Measurements from ENCODE around the gene OSBPL9. TPM values are rescaled to one million over a fixed set of nuclear protein-coding genes. Genes with fewer than 3 reads are reported as not detected.

Gene OSBPL9
- total RNA-seq, 1 donor from 2014 or later: 91.2 TPM

- no peak for DNase-seq (ENCODE audit: low spot score)
- TF ChIP-seq CTCF (IDR thresholded peaks at IDR 0.05; ENCODE audit: unreplicated experiment): no peak
- Mint-ChIP-seq H3K4me1 (ENCODE audit: unreplicated experiment) (peaks cover 9% of the 10 kb centered on the region), H3K36me3 (ENCODE audit: low read depth, unreplicated experiment) (no peaks in the 10 kb centered on the region), H3K4me3 (ENCODE audit: unreplicated experiment) (no peak overlapping the region), H3K9me3 (ENCODE audit: unreplicated experiment) (no peaks in the 10 kb centered on the region), H3K27ac (ENCODE audit: unreplicated experiment) (no peak overlapping the region), H3K27me3 (ENCODE audit: unreplicated experiment) (no peaks in the 10 kb centered on the region)
These were observed 14.9 kb downstream of the OSBPL9 start for GRCh38 chr1:51631747-51632146.

GRCh38 chr1:51634618-51635017, 17.7 kb downstream of the OSBPL9 start:
- H3K27me3 Mint-ChIP-seq (ENCODE audit: unreplicated experiment): no peaks in the 10 kb centered on the region
- H3K9me3 Mint-ChIP-seq (ENCODE audit: unreplicated experiment): no peaks in the 10 kb centered on the region
- no peak overlapping the region for H3K4me3 Mint-ChIP-seq (ENCODE audit: unreplicated experiment)
- peaks cover 12% of the 10 kb centered on the region for H3K4me1 Mint-ChIP-seq (ENCODE audit: unreplicated experiment)
- TF ChIP-seq CTCF (IDR thresholded peaks at IDR 0.05; ENCODE audit: unreplicated experiment): no peak
- H3K36me3 Mint-ChIP-seq (ENCODE audit: low read depth, unreplicated experiment): no peaks in the 10 kb centered on the region
- H3K27ac Mint-ChIP-seq (ENCODE audit: unreplicated experiment): no peak overlapping the region
- DNase-seq (ENCODE audit: low spot score): no peak

- Mint-ChIP-seq H3K27ac (ENCODE audit: unreplicated experiment) (no peak overlapping the region), H3K4me1 (ENCODE audit: unreplicated experiment) (peaks cover 10% of the 10 kb centered on the region), H3K9me3 (ENCODE audit: unreplicated experiment) (no peaks in the 10 kb centered on the region), H3K36me3 (ENCODE audit: low read depth, unreplicated experiment) (no peaks in the 10 kb centered on the region), H3K27me3 (ENCODE audit: unreplicated experiment) (no peaks in the 10 kb centered on the region), H3K4me3 (ENCODE audit: unreplicated experiment) (no peak overlapping the region)
- DNase-seq (ENCODE audit: low spot score): no peak
- no peak for TF ChIP-seq CTCF (IDR thresholded peaks at IDR 0.05; ENCODE audit: unreplicated experiment)
These were observed 18.7 kb downstream of the OSBPL9 start for GRCh38 chr1:51635615-51636014.

- peaks cover 10% of the 10 kb centered on the region for H3K4me1 Mint-ChIP-seq (ENCODE audit: unreplicated experiment)
- no peaks in the 10 kb centered on the region for H3K27me3 Mint-ChIP-seq (ENCODE audit: unreplicated experiment)
- no peaks in the 10 kb centered on the region for H3K9me3 Mint-ChIP-seq (ENCODE audit: unreplicated experiment)
- no peak for TF ChIP-seq CTCF (IDR thresholded peaks at IDR 0.05; ENCODE audit: unreplicated experiment)
- no peak for DNase-seq (ENCODE audit: low spot score)
- no peak overlapping the region for H3K4me3 Mint-ChIP-seq (ENCODE audit: unreplicated experiment)
- no peaks in the 10 kb centered on the region for H3K36me3 Mint-ChIP-seq (ENCODE audit: low read depth, unreplicated experiment)
- no peak overlapping the region for H3K27ac Mint-ChIP-seq (ENCODE audit: unreplicated experiment)
These were observed 19.3 kb downstream of the OSBPL9 start for GRCh38 chr1:51636191-51636590.

GRCh38 chr1:51636764-51637522, 20.1 kb downstream of the OSBPL9 start:
- H3K36me3 Mint-ChIP-seq (ENCODE audit: low read depth, unreplicated experiment): no peaks in the 10 kb centered on the region
- no peak overlapping the region for H3K27ac Mint-ChIP-seq (ENCODE audit: unreplicated experiment)
- H3K27me3 Mint-ChIP-seq (ENCODE audit: unreplicated experiment): no peaks in the 10 kb centered on the region
- H3K4me1 Mint-ChIP-seq (ENCODE audit: unreplicated experiment): peaks cover 10% of the 10 kb centered on the region
- no peak for DNase-seq (ENCODE audit: low spot score)
- no peak overlapping the region for H3K4me3 Mint-ChIP-seq (ENCODE audit: unreplicated experiment)
- no peak for TF ChIP-seq CTCF (IDR thresholded peaks at IDR 0.05; ENCODE audit: unreplicated experiment)
- H3K9me3 Mint-ChIP-seq (ENCODE audit: unreplicated experiment): no peaks in the 10 kb centered on the region
